Stimulated activated CD4-positive, alpha-beta T cell treated with anti-CD3 and anti-CD28 coated beads, Interleukin-12 subunit alpha, Interleukin-12 subunit beta, amount 100 ng/mL, for 48 hours (primary cell): Measurements from ENCODE around the gene KLHL42.

Source experiments
- DNase-seq, 3 donors: peaks; one replicate each; pipeline ENCODE4 v3.0.0-alpha.2; 2020; ENCODE audit warnings: low read depth in 2 of 3, low spot score in 1 of 3

Gene KLHL42

DNA sequence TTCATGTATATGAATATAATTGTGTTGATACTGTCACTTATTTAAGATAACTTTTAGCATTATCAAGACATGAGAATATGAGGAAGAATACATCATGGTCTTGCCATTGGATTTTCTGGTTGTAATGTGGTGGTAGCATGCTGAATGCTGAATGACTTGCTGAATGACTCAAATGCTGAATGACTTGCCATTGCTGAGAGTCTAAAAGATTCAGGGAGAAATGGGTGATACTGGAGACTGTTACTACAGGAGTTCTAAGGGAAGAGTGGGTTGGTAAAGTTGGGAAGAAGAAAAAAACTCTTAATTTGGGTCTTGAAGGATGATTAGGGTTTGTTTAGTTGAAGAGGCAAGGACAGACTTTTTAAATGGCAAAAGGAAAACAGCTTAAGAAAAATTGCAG, 72.1 kb downstream of the KLHL42 start:
- no peak for DNase-seq
